ENCODE data around the gene PIP4K2A.

The PIP4K2A gene

GRCh38 chr10:22617051-22617450 lies 97.3 kb downstream of the PIP4K2A start:
- DNase-seq, result no peak

- DNase-seq, result no peak
Measured at GRCh38 chr10:22615819-22616499, 98.4 kb downstream of the PIP4K2A start.

GRCh38 chr10:22615101-22615500 lies 99.3 kb downstream of the PIP4K2A start:
- no peak for DNase-seq

GRCh38 chr10:22613011-22613410 lies 101.4 kb downstream of the PIP4K2A start:
- DNase-seq, result no peak

- DNase-seq, result no peak
Measured at GRCh38 chr10:22612318-22612717, 102.1 kb downstream of the PIP4K2A start.

GRCh38 chr10:22611425-22612115 lies 102.8 kb downstream of the PIP4K2A start:
- DNase-seq, result no peak

GRCh38 chr10:22610610-22611009 lies 103.8 kb downstream of the PIP4K2A start:
- DNase-seq, result no peak

- DNase-seq, result no peak
Measured at GRCh38 chr10:22609719-22610465, 104.5 kb downstream of the PIP4K2A start.

GRCh38 chr10:22609251-22609650 lies 105.1 kb downstream of the PIP4K2A start:
- no peak for DNase-seq

- no peak for DNase-seq
Measured at GRCh38 chr10:22607261-22607660, 107.1 kb downstream of the PIP4K2A start.

- DNase-seq, result no peak
Measured at GRCh38 chr10:22606164-22606614, 108.2 kb downstream of the PIP4K2A start.

GRCh38 chr10:22605168-22605567 lies 109.2 kb downstream of the PIP4K2A start:
- DNase-seq, result no peak

- DNase-seq, result no peak
Measured at GRCh38 chr10:22604344-22605126, 109.8 kb downstream of the PIP4K2A start.

GRCh38 chr10:22603581-22603980 lies 110.8 kb downstream of the PIP4K2A start:
- DNase-seq, result no peak

- no peak for DNase-seq
Measured at GRCh38 chr10:22601618-22602017, 112.8 kb downstream of the PIP4K2A start.

- DNase-seq, result no peak
Measured at GRCh38 chr10:22599636-22600228, 114.6 kb downstream of the PIP4K2A start.

- DNase-seq, result no peak
Measured at GRCh38 chr10:22599048-22599561, 115.3 kb downstream of the PIP4K2A start.

- no peak for DNase-seq
Measured at GRCh38 chr10:22598478-22598877, 115.9 kb downstream of the PIP4K2A start.

GRCh38 chr10:22597138-22597537 lies 117.2 kb downstream of the PIP4K2A start:
- DNase-seq, result no peak

GRCh38 chr10:22593636-22594198 lies 120.7 kb downstream of the PIP4K2A start:
- DNase-seq, result no peak

- DNase-seq, result no peak
Measured at GRCh38 chr10:22593026-22593425, 121.4 kb downstream of the PIP4K2A start.

All from NCI-H774 (cell line).